Panc1 (cell line): ENCODE results near the gene TRAPPC8. TPM values are rescaled to one million over a fixed set of nuclear protein-coding genes. Genes with fewer than 3 reads are reported as not detected.

Source experiments
- ATAC-seq: fragments of 200-7000 bp; cut with Tn5 transposase; 2 replicates; pipeline ENCODE4 v1.9.1; 2020; ENCODE audit warnings: mild to moderate bottlenecking, moderate library complexity
- BruUV-seq: library from RNA; stranded (reverse); fragments of 400-500 nt; replicated peaks from 2 replicates; lab custom pipeline; 2021; lab: Mats Ljungman, UMichigan
- CTCF ChIA-PET: fragments of 300-600 bp; sonication (Branson Sonifier 250); formaldehyde crosslinking; loops from one replicate; lab custom pipeline; 2022; ENCODE audit warnings: antibody characterized with exemption; lab: Charles Lee
- POLR2A ChIA-PET: fragments of 300-600 bp; sonication (Branson Sonifier 250); formaldehyde crosslinking; loops from one replicate; lab custom pipeline; 2022; ENCODE audit warnings: antibody characterized with exemption; lab: Charles Lee
- DNase-seq: peaks from one replicate; pipeline ENCODE4 v3.0.0-alpha.2; 2010; ENCODE audit warnings: low read depth, low spot score
- H3K27ac ChIP-seq: 2 replicates; pipeline ENCODE4 v1.5.1; 2011; ENCODE audit warnings: mild to moderate bottlenecking, low read length, inconsistent platforms
- H3K27me3 ChIP-seq: fragments of 200-500 bp; sonication (Bioruptor generic); 2 replicates; pipeline ENCODE4 v1.6.0; 2014; ENCODE audit warnings: low read length, inconsistent platforms; ENCODE audit not compliant: control insufficient read depth, insufficient read depth
- H3K36me3 ChIP-seq: fragments of 200-500 bp; sonication (Bioruptor generic); 2 replicates; pipeline ENCODE4 v1.5.1; 2014; ENCODE audit warnings: inconsistent platforms, mild to moderate bottlenecking, low read length, moderate library complexity; ENCODE audit not compliant: control insufficient read depth, insufficient read depth
- H3K4me1 ChIP-seq: 2 replicates; pipeline ENCODE4 v1.5.1; 2011; ENCODE audit warnings: inconsistent platforms, mild to moderate bottlenecking, low read length, moderate library complexity; ENCODE audit not compliant: control insufficient read depth, insufficient read depth
- H3K4me3 ChIP-seq, 2 experiments: 2 replicates each; pipeline ENCODE4 v1.5.1; 2011 to 2012; ENCODE audit warnings: low read depth in 2 of 2, low read length in 2 of 2, mild to moderate bottlenecking in 2 of 2, inconsistent platforms in 1 of 2, moderate library complexity in 1 of 2
- H3K9me3 ChIP-seq: fragments of 200-500 bp; sonication (Bioruptor generic); 2 replicates; pipeline ENCODE4 v1.5.1; 2014; ENCODE audit warnings: low read depth, mild to moderate bottlenecking, inconsistent platforms, low read length, moderate library complexity; ENCODE audit not compliant: control insufficient read depth, insufficient read depth
- POLR2AphosphoS5 ChIP-seq: IDR thresholded peaks from 2 replicates; pipeline ENCODE4 v1.6.1; 2012; ENCODE audit warnings: mild to moderate bottlenecking, low read depth, low read length, moderate library complexity
- SIN3A ChIP-seq: IDR thresholded peaks from 2 replicates; pipeline ENCODE4 v1.6.1; 2012; ENCODE audit warnings: low read depth, mild to moderate bottlenecking, low read length, moderate library complexity, borderline replicate concordance; ENCODE audit not compliant: insufficient read depth
- TCF7L2 ChIP-seq: IDR thresholded peaks from 2 replicates; pipeline ENCODE4 v1.6.1; 2011; ENCODE audit warnings: mild to moderate bottlenecking, low read depth, low read length, inconsistent platforms
- in situ Hi-C: cut with HindIII; loops from 2 replicates; pipeline ENCODE4 v1.10.0; 2016; ENCODE audit warnings: low sequenced_read_pairs, low pct_unique_long_range_greater_than_20kb
- intact Hi-C: fragments of 100-400 bp; cut with micrococcal nuclease; formaldehyde crosslinking; loops from one replicate; pipeline ENCODE4 v1.10.0; 2022; ENCODE audit not compliant: unreplicated experiment
- total RNA-seq: library from RNA; stranded (reverse); gene quantifications from one replicate; pipeline ENCODE4 v1.2.1, GENCODE V29; 2021; ENCODE audit not compliant: unreplicated experiment
- TF ChIP-seq, protein P1 (sequence below): fragments of 450-650 bp; IDR thresholded peaks from 2 replicates; pipeline ENCODE4 v1.5.1; 2017; ENCODE audit warnings: mild to moderate bottlenecking
- TF ChIP-seq, protein P2 (sequence below), 2 experiments: IDR thresholded peaks; 2 replicates each; pipeline ENCODE4 v1.6.1; 2011 to 2012; ENCODE audit warnings: low read depth in 2 of 2, control low read depth in 1 of 2, low read length in 1 of 2, mild to moderate bottlenecking in 1 of 2, moderate library complexity in 1 of 2; ENCODE audit not compliant: insufficient read depth in 1 of 2

The TRAPPC8 gene
- total RNA-seq, 1 experiment from 2014 or later, result 35.3 TPM

DNA sequence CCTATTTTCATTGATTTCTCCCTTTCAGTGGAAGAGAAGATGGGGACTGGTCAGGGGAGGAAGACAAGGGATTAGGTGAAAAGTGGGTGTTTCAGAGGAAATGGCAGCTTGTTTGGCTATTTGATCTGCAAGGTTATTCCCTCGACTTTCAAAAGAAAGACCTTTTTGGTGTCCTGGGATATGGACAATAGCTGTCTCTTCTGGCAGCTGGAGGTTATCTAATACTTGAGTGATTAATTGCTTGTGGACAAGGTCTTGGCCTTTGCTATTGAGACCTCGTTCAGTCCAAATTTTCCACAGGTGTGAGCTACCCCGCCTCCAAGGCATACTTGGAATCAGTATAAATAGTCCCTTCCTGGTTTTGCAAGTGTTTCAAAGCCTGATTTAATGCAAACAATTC lies 33.3 kb upstream of the TRAPPC8 start:
- intact Hi-C loops, result no loop called here

DNA sequence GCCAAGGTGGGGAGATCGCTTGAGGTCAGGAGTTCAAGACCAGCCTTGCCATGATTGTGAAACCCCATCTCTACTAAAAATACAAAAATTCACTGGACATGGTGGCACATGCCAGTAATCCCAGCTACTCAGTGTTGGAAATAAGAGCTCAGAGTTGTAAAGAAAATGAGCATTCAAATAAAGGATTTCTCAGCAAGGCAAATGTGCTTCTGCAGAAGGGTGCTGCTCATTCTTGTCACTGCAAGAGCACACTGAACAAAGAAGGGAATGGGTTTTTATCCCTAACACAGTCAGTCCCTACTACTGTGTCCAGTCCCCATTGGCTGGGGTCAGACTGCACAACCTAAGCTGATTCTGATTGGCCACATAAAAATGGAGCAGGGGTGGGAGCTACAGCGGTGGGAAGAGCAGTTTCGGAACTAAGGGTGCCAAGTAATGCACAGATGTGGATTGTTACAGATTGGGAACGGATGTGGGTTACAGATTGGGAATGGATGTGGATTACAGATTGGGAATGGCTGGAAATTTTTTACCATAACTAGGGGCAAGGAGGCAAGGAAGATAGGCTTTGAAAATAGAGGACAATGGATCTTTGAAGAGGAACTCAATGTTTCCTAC lies 31.1 kb upstream of the TRAPPC8 start:
- Histone ChIP-seq H3K36me3 (no peaks in the 10 kb centered on the region), H3K4me1 (no peaks in the 10 kb centered on the region), H3K27ac (no peak overlapping the region), H3K27me3 (no peaks in the 10 kb centered on the region), H3K4me3 (no peak overlapping the region), H3K9me3 (no peaks in the 10 kb centered on the region; the same call in 1 of the 2 replicates)
- BruUV-seq, result no TSS peak
- in situ Hi-C loops, result no loop called here
- DNase-seq (no peak), ATAC-seq (no peak)
- TF ChIP-seq, protein P1, sequence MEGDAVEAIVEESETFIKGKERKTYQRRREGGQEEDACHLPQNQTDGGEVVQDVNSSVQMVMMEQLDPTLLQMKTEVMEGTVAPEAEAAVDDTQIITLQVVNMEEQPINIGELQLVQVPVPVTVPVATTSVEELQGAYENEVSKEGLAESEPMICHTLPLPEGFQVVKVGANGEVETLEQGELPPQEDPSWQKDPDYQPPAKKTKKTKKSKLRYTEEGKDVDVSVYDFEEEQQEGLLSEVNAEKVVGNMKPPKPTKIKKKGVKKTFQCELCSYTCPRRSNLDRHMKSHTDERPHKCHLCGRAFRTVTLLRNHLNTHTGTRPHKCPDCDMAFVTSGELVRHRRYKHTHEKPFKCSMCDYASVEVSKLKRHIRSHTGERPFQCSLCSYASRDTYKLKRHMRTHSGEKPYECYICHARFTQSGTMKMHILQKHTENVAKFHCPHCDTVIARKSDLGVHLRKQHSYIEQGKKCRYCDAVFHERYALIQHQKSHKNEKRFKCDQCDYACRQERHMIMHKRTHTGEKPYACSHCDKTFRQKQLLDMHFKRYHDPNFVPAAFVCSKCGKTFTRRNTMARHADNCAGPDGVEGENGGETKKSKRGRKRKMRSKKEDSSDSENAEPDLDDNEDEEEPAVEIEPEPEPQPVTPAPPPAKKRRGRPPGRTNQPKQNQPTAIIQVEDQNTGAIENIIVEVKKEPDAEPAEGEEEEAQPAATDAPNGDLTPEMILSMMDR, result no peak
- TF ChIP-seq, protein P2, sequence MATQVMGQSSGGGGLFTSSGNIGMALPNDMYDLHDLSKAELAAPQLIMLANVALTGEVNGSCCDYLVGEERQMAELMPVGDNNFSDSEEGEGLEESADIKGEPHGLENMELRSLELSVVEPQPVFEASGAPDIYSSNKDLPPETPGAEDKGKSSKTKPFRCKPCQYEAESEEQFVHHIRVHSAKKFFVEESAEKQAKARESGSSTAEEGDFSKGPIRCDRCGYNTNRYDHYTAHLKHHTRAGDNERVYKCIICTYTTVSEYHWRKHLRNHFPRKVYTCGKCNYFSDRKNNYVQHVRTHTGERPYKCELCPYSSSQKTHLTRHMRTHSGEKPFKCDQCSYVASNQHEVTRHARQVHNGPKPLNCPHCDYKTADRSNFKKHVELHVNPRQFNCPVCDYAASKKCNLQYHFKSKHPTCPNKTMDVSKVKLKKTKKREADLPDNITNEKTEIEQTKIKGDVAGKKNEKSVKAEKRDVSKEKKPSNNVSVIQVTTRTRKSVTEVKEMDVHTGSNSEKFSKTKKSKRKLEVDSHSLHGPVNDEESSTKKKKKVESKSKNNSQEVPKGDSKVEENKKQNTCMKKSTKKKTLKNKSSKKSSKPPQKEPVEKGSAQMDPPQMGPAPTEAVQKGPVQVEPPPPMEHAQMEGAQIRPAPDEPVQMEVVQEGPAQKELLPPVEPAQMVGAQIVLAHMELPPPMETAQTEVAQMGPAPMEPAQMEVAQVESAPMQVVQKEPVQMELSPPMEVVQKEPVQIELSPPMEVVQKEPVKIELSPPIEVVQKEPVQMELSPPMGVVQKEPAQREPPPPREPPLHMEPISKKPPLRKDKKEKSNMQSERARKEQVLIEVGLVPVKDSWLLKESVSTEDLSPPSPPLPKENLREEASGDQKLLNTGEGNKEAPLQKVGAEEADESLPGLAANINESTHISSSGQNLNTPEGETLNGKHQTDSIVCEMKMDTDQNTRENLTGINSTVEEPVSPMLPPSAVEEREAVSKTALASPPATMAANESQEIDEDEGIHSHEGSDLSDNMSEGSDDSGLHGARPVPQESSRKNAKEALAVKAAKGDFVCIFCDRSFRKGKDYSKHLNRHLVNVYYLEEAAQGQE (IDR thresholded peaks at IDR 0.05; ENCODE audit: insufficient read depth in 1 of 2, low read depth in 2 of 2, low read length in 1 of 2), result no peak
- TF ChIP-seq SIN3A (no peak), TCF7L2 (no peak), POLR2AphosphoS5 (no peak)
- intact Hi-C loops, result no loop called here
- ChIA-PET POLR2A (no interaction called here), CTCF (no interaction called here)

More for the DNA sequence above, 33.3 kb upstream of the TRAPPC8 start:
- ChIA-PET CTCF (interaction anchor here (1.2 kb wide), 1 partner anchor 11 kb away, joined by 3 read pairs; no protein-coding TSS in a partner anchor), POLR2A (no interaction called here)
- H3K27me3 ChIP-seq, result no peaks in the 10 kb centered on the region
- DNase-seq, result no peak
- no peaks in the 10 kb centered on the region for H3K4me1 ChIP-seq
- BruUV-seq, result no TSS peak
- H3K36me3 ChIP-seq, result no peaks in the 10 kb centered on the region
- ATAC-seq, result no peak
- H3K9me3 ChIP-seq, result no peaks in the 10 kb centered on the region; the same call in 1 of the 2 replicates
- no peak overlapping the region for H3K27ac ChIP-seq
- H3K4me3 ChIP-seq, result no peak overlapping the region
- in situ Hi-C loops, result no loop called here
- TF ChIP-seq SIN3A (no peak), TCF7L2 (no peak), POLR2AphosphoS5 (no peak)
- TF ChIP-seq, protein P1, result no peak
- TF ChIP-seq, protein P2 (IDR thresholded peaks at IDR 0.05; ENCODE audit: insufficient read depth in 1 of 2, low read depth in 2 of 2, low read length in 1 of 2), result no peak
